ENCODE measurements around the gene KIF16B. TPM values are rescaled to one million over a fixed set of nuclear protein-coding genes. Genes with fewer than 3 reads are reported as not detected.

KIF16B gene
- total RNA-seq, 2 experiments from 2014 or later: 3.5 to 4.2 TPM

DNA sequence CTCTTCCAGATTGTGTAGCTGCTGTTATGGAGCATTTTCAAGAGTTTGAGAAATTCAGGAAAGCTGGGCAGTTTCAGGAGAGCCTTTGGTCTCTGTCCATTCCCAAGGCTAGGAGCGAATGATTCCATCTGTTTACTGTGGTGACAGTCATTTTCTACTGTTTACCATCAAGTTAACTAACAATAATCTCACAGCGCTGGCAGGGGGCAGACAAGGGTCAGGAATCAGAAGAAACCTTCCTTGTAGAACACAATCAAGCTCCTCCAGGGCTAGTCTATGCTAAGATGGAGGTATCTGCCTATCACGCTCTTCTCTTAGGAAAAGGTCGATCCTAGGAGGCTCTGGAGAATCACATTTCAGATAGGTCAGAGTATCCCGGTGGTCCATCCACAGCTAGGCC is 293.9 kb downstream of the KIF16B start:
- no peaks in the 10 kb centered on the region for H3K36me3 Mint-ChIP-seq (ENCODE audit: low read depth)
- no peaks in the 10 kb centered on the region for H3K27me3 Mint-ChIP-seq
- no peak overlapping the region for H3K4me3 Mint-ChIP-seq
- no peaks in the 10 kb centered on the region for H3K9me3 Mint-ChIP-seq
- H3K4me1 Mint-ChIP-seq (ENCODE audit: low read depth): no peaks in the 10 kb centered on the region
- DNase-seq (no peak), ATAC-seq (no peak)
- TF ChIP-seq, protein P1, sequence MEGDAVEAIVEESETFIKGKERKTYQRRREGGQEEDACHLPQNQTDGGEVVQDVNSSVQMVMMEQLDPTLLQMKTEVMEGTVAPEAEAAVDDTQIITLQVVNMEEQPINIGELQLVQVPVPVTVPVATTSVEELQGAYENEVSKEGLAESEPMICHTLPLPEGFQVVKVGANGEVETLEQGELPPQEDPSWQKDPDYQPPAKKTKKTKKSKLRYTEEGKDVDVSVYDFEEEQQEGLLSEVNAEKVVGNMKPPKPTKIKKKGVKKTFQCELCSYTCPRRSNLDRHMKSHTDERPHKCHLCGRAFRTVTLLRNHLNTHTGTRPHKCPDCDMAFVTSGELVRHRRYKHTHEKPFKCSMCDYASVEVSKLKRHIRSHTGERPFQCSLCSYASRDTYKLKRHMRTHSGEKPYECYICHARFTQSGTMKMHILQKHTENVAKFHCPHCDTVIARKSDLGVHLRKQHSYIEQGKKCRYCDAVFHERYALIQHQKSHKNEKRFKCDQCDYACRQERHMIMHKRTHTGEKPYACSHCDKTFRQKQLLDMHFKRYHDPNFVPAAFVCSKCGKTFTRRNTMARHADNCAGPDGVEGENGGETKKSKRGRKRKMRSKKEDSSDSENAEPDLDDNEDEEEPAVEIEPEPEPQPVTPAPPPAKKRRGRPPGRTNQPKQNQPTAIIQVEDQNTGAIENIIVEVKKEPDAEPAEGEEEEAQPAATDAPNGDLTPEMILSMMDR (IDR thresholded peaks at IDR 0.05): no peak
- ChIA-PET POLR2A (no interaction called here), CTCF (interaction anchor here (1.0 kb wide), 1 partner anchor 196 kb away, joined by 3 read pairs; no protein-coding TSS in a partner anchor)
- intact Hi-C loops (cut with micrococcal nuclease): no loop called here
- no peak overlapping the region for H3K27ac Mint-ChIP-seq

DNA sequence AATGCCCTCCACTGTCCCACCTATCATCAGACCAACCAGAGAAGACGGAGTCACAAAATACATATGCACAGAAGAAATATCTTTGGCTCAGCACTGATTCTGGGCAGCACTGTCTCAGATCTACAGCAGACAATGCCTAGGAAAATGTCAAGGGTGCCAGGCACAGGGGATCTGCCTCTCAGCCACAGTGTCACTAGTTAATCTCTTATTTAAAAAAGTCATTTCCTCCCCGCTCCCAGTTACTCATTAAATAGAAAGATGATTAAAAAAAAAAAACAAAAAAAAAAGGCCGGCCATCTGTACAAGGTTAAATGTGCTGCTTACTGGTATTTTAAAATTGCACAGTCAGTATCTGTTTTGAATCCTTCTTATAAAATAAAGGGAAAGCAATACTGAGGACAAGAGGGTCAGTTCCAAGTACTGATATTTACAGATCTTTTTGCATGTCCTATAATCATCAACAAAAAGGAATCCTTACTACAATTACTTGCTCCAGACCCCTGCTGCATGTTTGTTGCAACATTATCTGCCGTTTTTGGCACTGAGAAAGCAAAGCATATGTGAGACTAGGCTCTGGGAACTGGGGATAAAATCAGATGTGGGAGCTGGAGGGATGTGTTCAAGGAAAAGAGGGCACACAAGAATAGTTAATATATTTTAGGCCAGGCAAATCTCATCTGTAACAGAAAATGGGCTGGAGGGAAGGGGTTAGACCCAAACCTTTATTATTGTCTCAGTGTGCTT is 299.3 kb downstream of the KIF16B start:
- H3K27me3 Mint-ChIP-seq: no peaks in the 10 kb centered on the region
- peaks cover 4% of the 10 kb centered on the region for H3K36me3 Mint-ChIP-seq (ENCODE audit: low read depth)
- intact Hi-C loops (cut with micrococcal nuclease): no loop called here
- no peak overlapping the region for H3K27ac Mint-ChIP-seq
- no peaks in the 10 kb centered on the region for H3K4me1 Mint-ChIP-seq (ENCODE audit: low read depth)
- H3K4me3 Mint-ChIP-seq: no peak overlapping the region
- peaks cover 3% of the 10 kb centered on the region for H3K9me3 Mint-ChIP-seq
- TF ChIP-seq, protein P1 (IDR thresholded peaks at IDR 0.05): no peak
- POLR2A ChIA-PET: no interaction called here
- no peak for ATAC-seq
- CTCF ChIA-PET: no interaction called here
- DNase-seq: no peak

DNA sequence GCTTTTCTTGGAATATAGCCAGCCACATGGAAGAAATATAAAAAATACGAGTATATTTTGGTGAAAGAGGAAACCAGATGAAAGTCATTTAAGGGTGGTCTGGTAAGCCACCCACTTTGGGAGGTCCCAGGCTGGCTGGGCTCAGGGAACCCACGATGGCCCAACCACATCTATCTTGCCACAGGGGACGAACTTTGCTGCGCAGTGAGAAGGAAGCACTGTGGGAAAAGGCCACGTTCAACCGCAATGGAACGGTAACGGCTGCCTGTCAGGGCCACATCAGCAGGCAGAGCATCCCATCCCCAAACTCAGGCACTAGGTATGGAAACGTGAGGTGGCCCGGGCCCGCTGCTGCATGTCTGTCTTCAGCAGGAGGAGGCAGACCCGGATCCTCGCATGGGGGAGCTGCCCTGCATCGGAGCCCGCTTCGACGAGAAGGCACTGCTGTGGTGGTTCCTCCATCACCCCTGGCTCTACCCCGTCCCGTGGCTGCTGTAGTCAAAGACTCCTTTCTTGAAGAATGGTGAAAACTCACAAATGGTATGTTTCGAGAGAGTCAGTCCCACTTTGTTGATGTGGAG is 300.4 kb downstream of the KIF16B start:
- Mint-ChIP-seq H3K4me3 (no peak overlapping the region), H3K36me3 (ENCODE audit: low read depth) (peaks cover 4% of the 10 kb centered on the region), H3K27ac (no peak overlapping the region), H3K9me3 (peaks cover 4% of the 10 kb centered on the region), H3K27me3 (no peaks in the 10 kb centered on the region), H3K4me1 (ENCODE audit: low read depth) (no peaks in the 10 kb centered on the region)
- ATAC-seq (no peak), DNase-seq (no peak)
- intact Hi-C loops (cut with micrococcal nuclease): no loop called here
- ChIA-PET CTCF (no interaction called here), POLR2A (no interaction called here)
- TF ChIP-seq, protein P1 (IDR thresholded peaks at IDR 0.05): no peak

DNA sequence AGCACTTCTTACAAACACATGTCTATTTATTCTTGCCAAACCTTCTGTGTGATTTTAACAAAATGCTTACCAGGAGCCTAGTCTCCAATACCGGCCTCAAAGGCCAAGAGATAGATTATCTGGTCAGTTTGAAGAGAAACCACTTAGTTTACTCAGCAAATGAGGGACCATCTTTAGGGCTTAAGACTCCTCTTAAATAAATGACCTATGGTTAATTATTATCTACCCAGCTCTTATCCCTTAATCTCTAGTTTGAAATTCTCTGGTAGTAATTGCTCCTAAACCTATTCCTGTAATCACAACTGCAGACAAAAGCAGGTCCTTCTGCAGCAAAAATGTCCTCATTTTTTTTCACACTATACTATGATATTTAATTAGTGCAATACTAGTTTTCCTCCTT is 301.8 kb downstream of the KIF16B start:
- Mint-ChIP-seq H3K36me3 (ENCODE audit: low read depth) (peaks cover 4% of the 10 kb centered on the region), H3K27ac (no peak overlapping the region), H3K27me3 (no peaks in the 10 kb centered on the region), H3K4me3 (no peak overlapping the region), H3K9me3 (peaks cover 14% of the 10 kb centered on the region), H3K4me1 (ENCODE audit: low read depth) (no peaks in the 10 kb centered on the region)
- ATAC-seq (no peak), DNase-seq (no peak)
- intact Hi-C loops (cut with micrococcal nuclease): no loop called here
- CTCF ChIA-PET: no interaction called here
- TF ChIP-seq, protein P1 (IDR thresholded peaks at IDR 0.05): no peak
- POLR2A ChIA-PET: no interaction called here

DNA sequence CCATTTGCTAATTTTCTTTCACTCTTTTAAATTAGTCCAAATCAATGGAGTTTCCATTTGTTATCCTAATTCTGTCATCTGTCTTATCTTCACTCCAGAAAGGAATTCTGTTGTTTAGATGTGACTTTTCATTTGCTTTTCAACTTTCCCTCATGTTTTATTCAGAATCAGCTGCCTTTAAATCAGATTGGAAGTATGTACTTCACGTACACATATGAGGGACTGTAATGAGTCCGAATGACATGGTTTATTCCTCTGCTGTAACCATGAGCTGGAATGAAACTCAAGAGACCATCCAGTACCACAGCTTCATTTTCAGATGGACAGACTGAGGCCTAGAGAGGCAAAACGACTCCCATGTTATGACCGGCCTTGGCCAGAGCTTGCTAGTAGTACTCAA is 302.3 kb downstream of the KIF16B start:
- Mint-ChIP-seq H3K4me3 (no peak overlapping the region), H3K9me3 (peaks cover 18% of the 10 kb centered on the region), H3K36me3 (ENCODE audit: low read depth) (peaks cover 4% of the 10 kb centered on the region), H3K4me1 (ENCODE audit: low read depth) (no peaks in the 10 kb centered on the region), H3K27me3 (no peaks in the 10 kb centered on the region), H3K27ac (no peak overlapping the region)
- CTCF ChIA-PET: no interaction called here
- POLR2A ChIA-PET: no interaction called here
- no peak for ATAC-seq
- DNase-seq: no peak
- intact Hi-C loops (cut with micrococcal nuclease): no loop called here
- TF ChIP-seq, protein P1 (IDR thresholded peaks at IDR 0.05): no peak
